GM12864 (cell line): ENCODE results near the gene FLT1.

ENCODE experiments used
- DNase-seq: peaks from one replicate; pipeline ENCODE4 v3.0.0-alpha.2; 2011; ENCODE audit warnings: low read depth
- H3K4me3 ChIP-seq: 2 replicates; pipeline ENCODE4 v1.5.1; 2011; ENCODE audit warnings: mild to moderate bottlenecking, low read depth, low read length, control low read depth
- CTCF ChIP-seq: IDR thresholded peaks from 2 replicates; pipeline ENCODE4 v1.5.1; 2011; ENCODE audit warnings: low read depth, mild to moderate bottlenecking, moderate library complexity, low read length, control low read depth, inconsistent platforms; ENCODE audit errors: missing control alignments

Gene FLT1

GRCh38 chr13:28408235-28408848 lies 86.6 kb downstream of the FLT1 start:
- DNase-seq, result no peak
- H3K4me3 ChIP-seq, result no peak overlapping the region
- no peak for TF ChIP-seq CTCF

DNA sequence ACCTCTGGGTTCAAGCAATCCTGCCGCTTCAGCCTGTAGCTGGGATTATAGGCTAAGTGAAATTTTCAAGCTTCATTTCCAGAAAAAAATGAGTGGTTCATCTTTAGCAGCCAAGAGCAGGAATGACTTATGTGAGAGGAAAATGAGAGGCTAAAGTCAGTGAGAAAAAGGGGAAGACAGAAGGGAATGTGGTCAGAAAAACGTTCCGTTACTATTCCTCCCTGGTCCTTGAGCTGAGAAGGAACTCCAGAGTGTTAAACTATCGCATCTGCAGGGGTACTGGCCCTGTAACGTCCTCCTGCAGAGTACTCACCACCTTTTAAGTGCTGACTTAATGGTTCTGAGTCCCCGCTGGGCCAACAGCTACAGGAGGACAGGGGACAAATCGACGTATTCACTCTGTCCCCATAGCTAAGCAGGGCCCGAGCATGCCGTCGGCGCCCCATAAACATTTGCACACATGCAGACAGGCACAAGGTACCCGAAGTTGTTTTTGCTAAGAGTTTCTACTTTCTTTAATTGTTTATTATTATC lies 88.1 kb downstream of the FLT1 start:
- TF ChIP-seq CTCF, result no peak
- H3K4me3 ChIP-seq, result no peak overlapping the region
- no peak for DNase-seq

- TF ChIP-seq CTCF, result no peak
- no peak overlapping the region for H3K4me3 ChIP-seq
- no peak for DNase-seq
Observed at GRCh38 chr13:28402057-28402381, 92.9 kb downstream of the FLT1 start.

DNA sequence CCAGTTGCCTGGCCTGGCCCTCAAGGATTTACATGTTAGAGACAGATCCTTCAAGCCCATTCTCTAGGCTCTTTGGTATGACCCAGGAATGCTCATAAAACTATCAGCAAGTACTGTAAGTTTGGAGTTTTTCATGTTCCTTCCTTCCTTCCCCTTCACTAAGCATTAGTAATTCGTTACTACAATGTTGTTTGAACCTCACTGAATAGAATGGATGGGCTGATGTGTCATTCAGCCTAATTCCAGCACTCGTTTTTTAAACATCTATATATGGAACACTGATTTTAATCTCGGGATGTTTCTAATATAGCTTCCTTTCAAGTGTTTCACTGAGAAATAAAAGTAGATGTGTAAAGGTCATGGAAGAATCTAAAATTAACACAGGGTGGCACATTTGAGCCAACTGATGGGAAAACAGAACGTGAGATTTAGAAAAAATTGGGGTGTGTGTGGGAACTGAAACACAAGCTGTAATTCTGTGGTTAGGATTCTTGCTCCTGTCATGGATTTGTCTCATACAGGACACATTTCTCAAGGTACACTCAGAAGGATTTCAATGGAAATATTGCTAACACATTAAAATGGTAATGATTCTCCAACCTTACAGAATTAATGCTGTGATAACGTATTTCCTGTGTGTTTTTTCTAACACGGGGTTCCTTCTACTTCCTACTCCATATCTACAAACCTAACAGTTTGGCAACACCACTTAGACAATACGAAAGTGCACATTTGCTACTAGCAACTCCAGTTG lies 93.4 kb downstream of the FLT1 start:
- no peak for TF ChIP-seq CTCF
- DNase-seq, result no peak
- H3K4me3 ChIP-seq, result no peak overlapping the region

DNA sequence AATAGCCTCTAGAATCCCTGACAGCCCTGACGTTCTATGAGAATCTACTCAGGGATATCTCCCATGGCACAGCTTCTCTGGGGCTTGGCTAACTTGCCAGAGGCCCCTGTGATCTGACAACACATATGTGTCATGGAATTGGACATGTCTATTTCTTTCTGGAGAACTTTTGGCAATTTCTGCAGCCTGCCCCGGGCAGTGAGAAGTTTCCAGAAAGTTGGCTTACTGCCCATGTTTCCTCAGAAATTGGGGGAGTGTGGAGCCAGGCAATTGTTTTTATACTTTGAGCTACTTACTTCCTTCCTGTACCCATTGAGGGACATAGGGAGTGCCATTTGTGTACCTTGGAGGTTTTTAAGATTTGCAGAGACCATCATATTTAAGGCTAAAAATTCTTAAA lies 98.9 kb downstream of the FLT1 start:
- no peak overlapping the region for H3K4me3 ChIP-seq
- no peak for DNase-seq
- no peak for TF ChIP-seq CTCF

DNA sequence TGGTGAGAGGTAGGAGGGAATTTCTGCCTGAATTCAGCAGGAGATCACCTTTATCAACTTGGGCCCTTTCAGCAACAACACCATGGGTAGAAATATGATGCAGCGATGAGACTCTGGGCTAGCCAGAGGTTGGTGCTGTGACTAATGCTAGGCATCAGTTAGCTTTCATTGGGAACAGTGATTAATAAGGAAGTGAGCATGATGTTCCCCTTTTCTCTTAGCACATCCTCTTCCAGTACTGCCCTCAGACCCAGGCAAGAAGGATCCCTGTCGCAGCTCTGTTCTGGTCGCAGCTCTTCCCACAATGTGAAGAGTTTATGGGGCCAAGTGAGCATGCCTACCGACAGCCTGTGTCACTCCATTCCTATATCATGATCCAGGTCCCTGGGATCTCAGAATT lies 100.5 kb downstream of the FLT1 start:
- no peak overlapping the region for H3K4me3 ChIP-seq
- no peak for TF ChIP-seq CTCF
- DNase-seq, result no peak
